Brain microvascular endothelial cell (primary cell): Measurements from ENCODE around the gene SLC6A7.
"Not testable (repeated sequence)": the region's sequence is repeated elsewhere in the genome, so short reads cannot be mapped to it uniquely, and the experiment has no call there.

Source experiments
- DNase-seq: peaks from one replicate; pipeline ENCODE4 v3.0.0-alpha.2; 2020
- H3K27ac ChIP-seq: fragments of 250-450 bp; sonication (Bioruptor Pico); 2 replicates; pipeline ENCODE4 v1.5.1; 2020; ENCODE audit warnings: mild to moderate bottlenecking, moderate library complexity
- H3K27me3 ChIP-seq: fragments of 250-450 bp; sonication (Bioruptor Pico); replicated peaks from 2 replicates; pipeline ENCODE4 v1.5.1; 2020; ENCODE audit warnings: mild to moderate bottlenecking
- H3K36me3 ChIP-seq: fragments of 250-450 bp; sonication (Bioruptor Pico); replicated peaks from 2 replicates; pipeline ENCODE4 v1.5.1; 2020; ENCODE audit warnings: mild to moderate bottlenecking
- H3K4me3 ChIP-seq: 2 replicates; pipeline ENCODE4 v1.5.1; 2011; ENCODE audit warnings: low read depth, mild to moderate bottlenecking, control low read depth, low read length, moderate library complexity
- CTCF ChIP-seq: IDR thresholded peaks from 2 replicates; pipeline ENCODE4 v1.5.1; 2011; ENCODE audit warnings: low read depth, mild to moderate bottlenecking, moderate library complexity, low read length, control low read depth, inconsistent platforms; ENCODE audit errors: missing control alignments
- in situ Hi-C: cut with HindIII; loops from 2 replicates; pipeline ENCODE4 v1.10.0; 2017; ENCODE audit warnings: low sequenced_read_pairs, low pct_ligation_motif_present

The SLC6A7 gene

GRCh38 chr5:150227606-150228273, 37.9 kb downstream of the SLC6A7 start:
- no peak overlapping the region for H3K27ac ChIP-seq
- TF ChIP-seq CTCF = no peak
- in situ Hi-C loops = no loop called here
- H3K27me3 ChIP-seq = no peaks in the 10 kb centered on the region
- no peak for DNase-seq
- H3K4me3 ChIP-seq = no peak overlapping the region
- H3K36me3 ChIP-seq = no peaks in the 10 kb centered on the region

GRCh38 chr5:150229571-150229970, 39.7 kb downstream of the SLC6A7 start:
- TF ChIP-seq CTCF = no peak
- no peak for DNase-seq
- Histone ChIP-seq H3K4me3 (no peak overlapping the region), H3K36me3 (no peaks in the 10 kb centered on the region), H3K27me3 (no peaks in the 10 kb centered on the region), H3K27ac (no peak overlapping the region)
- in situ Hi-C loops = no loop called here

DNA sequence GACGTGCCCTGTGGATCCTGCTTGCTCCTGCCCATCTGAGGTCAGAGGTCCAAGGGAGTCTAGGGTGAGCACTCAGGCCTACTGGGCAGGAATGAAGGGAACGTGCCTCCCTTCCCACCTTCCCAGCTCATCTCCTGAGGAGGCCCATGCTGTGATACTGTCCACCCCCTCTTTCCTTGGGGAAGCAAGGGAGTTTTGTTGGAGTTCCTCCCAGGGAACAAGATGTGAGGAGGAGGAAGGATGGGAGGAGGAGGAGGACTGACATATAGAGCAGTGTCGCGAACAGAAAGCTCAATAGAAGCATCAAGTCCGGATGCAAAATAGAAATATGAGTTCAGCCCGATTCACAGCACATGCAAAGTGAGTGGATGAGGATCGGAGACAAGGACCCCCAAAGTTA, 41.0 kb downstream of the SLC6A7 start:
- no peak for DNase-seq
- H3K27ac ChIP-seq = no peak overlapping the region
- H3K27me3 ChIP-seq = no peaks in the 10 kb centered on the region
- in situ Hi-C loops = loop anchor here (5.0 kb wide), 1 partner anchor 69 kb away; no protein-coding TSS in a partner anchor
- no peak overlapping the region for H3K4me3 ChIP-seq
- TF ChIP-seq CTCF = no peak
- no peaks in the 10 kb centered on the region for H3K36me3 ChIP-seq

DNA sequence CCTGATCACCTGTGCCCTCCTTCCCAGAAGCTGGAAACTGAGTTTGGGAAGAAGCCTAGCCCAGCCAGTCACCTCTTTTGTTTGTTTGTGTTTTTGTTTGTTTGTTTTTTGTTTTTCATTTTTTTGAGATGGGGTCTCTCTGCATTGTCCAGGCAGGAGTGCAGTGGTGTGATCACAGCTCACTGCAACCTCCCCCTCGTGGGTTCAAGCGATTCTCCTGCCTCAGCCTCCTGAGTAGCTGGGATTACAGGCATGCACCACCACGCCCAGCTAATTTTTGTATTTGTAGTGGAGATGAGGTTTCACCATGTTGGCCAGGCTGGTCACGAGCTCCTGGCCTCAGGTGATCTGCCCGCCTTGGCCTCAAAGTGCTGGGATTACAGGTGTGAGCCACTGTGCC, 43.8 kb downstream of the SLC6A7 start:
- not testable (repeated sequence) for H3K27ac ChIP-seq, H3K4me3 ChIP-seq, H3K27me3 ChIP-seq, DNase-seq, H3K36me3 ChIP-seq
- in situ Hi-C loops = loop anchor here (5.0 kb wide), 1 partner anchor 71 kb away; no protein-coding TSS in a partner anchor

GRCh38 chr5:150234576-150235499, 45.0 kb downstream of the SLC6A7 start:
- no peak for TF ChIP-seq CTCF
- no peak overlapping the region for H3K27ac ChIP-seq
- no peaks in the 10 kb centered on the region for H3K36me3 ChIP-seq
- in situ Hi-C loops = loop anchor here (5.0 kb wide), 1 partner anchor 73 kb away; no protein-coding TSS in a partner anchor
- no peaks in the 10 kb centered on the region for H3K27me3 ChIP-seq
- DNase-seq = no peak
- H3K4me3 ChIP-seq = no peak overlapping the region

- no peak for DNase-seq
- Histone ChIP-seq H3K4me3 (no peak overlapping the region), H3K27me3 (no peaks in the 10 kb centered on the region), H3K27ac (no peak overlapping the region), H3K36me3 (no peaks in the 10 kb centered on the region)
- no peak for TF ChIP-seq CTCF
- in situ Hi-C loops = no loop called here
These were observed 45.6 kb downstream of the SLC6A7 start for GRCh38 chr5:150235500-150235854.
